GM23338 (cell line): ENCODE measurements around the gene MYLK. TPM values are rescaled to one million over a fixed set of nuclear protein-coding genes. Genes with fewer than 3 reads are reported as not detected.

Experiments
- ATAC-seq: fragments of 200-7000 bp; cut with Tn5 transposase; 3 replicates; pipeline ENCODE4 v1.9.1; 2020
- DNase-seq: peaks from one replicate; pipeline ENCODE4 v3.0.0-alpha.2; 2015; ENCODE audit warnings: low spot score
- H2AFZ ChIP-seq: fragments of 200-600 bp; sonication (generic); 2 replicates; pipeline ENCODE4 v1.8.0; 2016; ENCODE audit warnings: antibody characterized with exemption, mild to moderate bottlenecking, moderate library complexity
- H3F3A ChIP-seq: fragments of 200-600 bp; sonication (generic); replicated peaks from 2 replicates; pipeline ENCODE4 v1.8.0; 2017; ENCODE audit warnings: antibody characterized with exemption, mixed run types, low read depth
- H3K27ac ChIP-seq: fragments of 200-600 bp; sonication (generic); 2 replicates; pipeline ENCODE4 v1.6.1; 2016; ENCODE audit warnings: low read depth
- H3K27me3 ChIP-seq: fragments of 200-600 bp; sonication (generic); 2 replicates; pipeline ENCODE4 v1.8.0; 2016; ENCODE audit warnings: mild to moderate bottlenecking, mixed run types, moderate library complexity; ENCODE audit not compliant: insufficient read depth
- H3K36me3 ChIP-seq: fragments of 200-600 bp; sonication (generic); 2 replicates; pipeline ENCODE4 v1.8.0; 2016; ENCODE audit warnings: mild to moderate bottlenecking; ENCODE audit not compliant: insufficient read depth
- H3K4me1 ChIP-seq: fragments of 200-600 bp; sonication (generic); 2 replicates; pipeline ENCODE4 v1.8.0; 2016; ENCODE audit warnings: mild to moderate bottlenecking, moderate library complexity; ENCODE audit not compliant: insufficient read depth
- H3K4me2 ChIP-seq: fragments of 200-600 bp; sonication (generic); 2 replicates; pipeline ENCODE4 v1.7.1; 2017; ENCODE audit warnings: mixed run types
- H3K4me3 ChIP-seq: fragments of 200-600 bp; sonication (generic); 2 replicates; pipeline ENCODE4 v1.6.1; 2016; ENCODE audit warnings: mixed run types
- H3K79me2 ChIP-seq: fragments of 200-600 bp; sonication (generic); replicated peaks from 2 replicates; pipeline ENCODE4 v1.8.0; 2017; ENCODE audit warnings: mild to moderate bottlenecking; ENCODE audit not compliant: insufficient read depth
- H3K9me2 ChIP-seq: fragments of 200-600 bp; sonication (generic); 2 replicates; pipeline ENCODE4 v1.8.0; 2017; ENCODE audit not compliant: insufficient read depth
- H4K20me1 ChIP-seq: fragments of 200-600 bp; sonication (generic); replicated peaks from 2 replicates; pipeline ENCODE4 v1.8.0; 2017; ENCODE audit warnings: mild to moderate bottlenecking; ENCODE audit not compliant: insufficient read depth
- H3K27ac Mint-ChIP-seq: 2 replicates; pipeline ENCODE4 v1.8.0; 2020; ENCODE audit warnings: inconsistent platforms, mild to moderate bottlenecking, moderate library complexity, mixed read lengths
- H3K27me3 Mint-ChIP-seq: 3 replicates; pipeline ENCODE4 v1.8.0; 2022; ENCODE audit warnings: low read depth, mild to moderate bottlenecking, moderate library complexity, mixed read lengths, inconsistent platforms; ENCODE audit not compliant: insufficient read depth, poor library complexity
- H3K36me3 Mint-ChIP-seq: 3 replicates; pipeline ENCODE4 v1.8.0; 2021; ENCODE audit warnings: low read depth, mild to moderate bottlenecking, inconsistent platforms, moderate library complexity, mixed read lengths
- H3K4me1 Mint-ChIP-seq: 3 replicates; pipeline ENCODE4 v1.8.0; 2020; ENCODE audit warnings: mild to moderate bottlenecking, inconsistent platforms, mixed read lengths
- H3K4me3 Mint-ChIP-seq: 3 replicates; pipeline ENCODE4 v1.8.0; 2021; ENCODE audit warnings: moderate library complexity, mild to moderate bottlenecking, inconsistent platforms, mixed read lengths
- H3K9me3 Mint-ChIP-seq: 3 replicates; pipeline ENCODE4 v1.8.0; 2020; ENCODE audit warnings: moderate library complexity, mild to moderate bottlenecking, inconsistent platforms, mixed read lengths
- CREB1 ChIP-seq: fragments of 250-450 bp; sonication (Bioruptor Pico); IDR thresholded peaks from 2 replicates; pipeline ENCODE4 v1.5.0; 2020; ENCODE audit warnings: low read depth, mild to moderate bottlenecking, moderate library complexity
- CTCF ChIP-seq, 2 experiments: fragments of 200-600 bp in 1 of 2; sonication (generic) in 1 of 2; conservative IDR thresholded peaks; 2 replicates each; pipeline versions ENCODE4 v1.5.1 to v1.6.1; 2016 to 2017; ENCODE audit warnings: antibody characterized with exemption in 2 of 2, low read depth in 2 of 2, mild to moderate bottlenecking in 2 of 2, moderate library complexity in 1 of 2
- EZH2 ChIP-seq: fragments of 200-600 bp; sonication (generic); IDR thresholded peaks from one replicate; pipeline ENCODE4 v1.8.0; 2017; ENCODE audit warnings: antibody characterized with exemption, mild to moderate bottlenecking, low read depth; ENCODE audit not compliant: unreplicated experiment
- EZH2phosphoT487 ChIP-seq: fragments of 200-600 bp; sonication (generic); IDR thresholded peaks from one replicate; pipeline ENCODE4 v1.8.1; 2018; ENCODE audit warnings: antibody characterized with exemption; ENCODE audit not compliant: unreplicated experiment
- JUNB ChIP-seq: IDR thresholded peaks from one replicate; pipeline ENCODE4 v1.6.1; 2016; ENCODE audit warnings: antibody characterized with exemption; ENCODE audit not compliant: unreplicated experiment
- NANOG ChIP-seq: IDR thresholded peaks from 2 replicates; pipeline ENCODE4 v1.6.1; 2016; ENCODE audit warnings: antibody characterized with exemption, borderline replicate concordance
- POLR2AphosphoS5 ChIP-seq: IDR thresholded peaks from 2 replicates; pipeline ENCODE4 v1.6.1; 2016; ENCODE audit warnings: antibody characterized with exemption, low read depth
- REST ChIP-seq: IDR thresholded peaks from one replicate; pipeline ENCODE4 v1.6.1; 2018; ENCODE audit warnings: antibody characterized with exemption; ENCODE audit not compliant: unreplicated experiment
- STAT1 ChIP-seq: IDR thresholded peaks from one replicate; pipeline ENCODE4 v1.6.1; 2016; ENCODE audit warnings: antibody characterized with exemption; ENCODE audit not compliant: unreplicated experiment
- ZNF114 ChIP-seq: fragments of 250-450 bp; sonication (Bioruptor Pico); IDR thresholded peaks from 2 replicates; pipeline ENCODE4 v1.5.0; 2020; ENCODE audit warnings: mild to moderate bottlenecking, moderate library complexity
- ZNF331 ChIP-seq: fragments of 250-450 bp; sonication (Bioruptor Pico); IDR thresholded peaks from 2 replicates; pipeline ENCODE4 v1.5.0; 2020; ENCODE audit warnings: low read depth, mild to moderate bottlenecking, moderate library complexity
- ZNF462 ChIP-seq: fragments of 250-450 bp; sonication (Bioruptor Pico); IDR thresholded peaks from 2 replicates; pipeline ENCODE4 v1.5.0; 2020; ENCODE audit warnings: mild to moderate bottlenecking, moderate library complexity
- polyA plus RNA-seq: library from polyadenylated mRNA; unstranded; fragments of >200 nt; fragmentation: Nextera tagmentation; extraction: Ambion mirVana; gene quantifications from 2 replicates; pipeline ENCODE4 v1.2.1, GENCODE V29; 2016
- total RNA-seq: library from RNA; depleted of rRNA; stranded (reverse); fragments of >200 nt; shearing (Covaris generic); gene quantifications from 2 replicates; pipeline ENCODE4 v1.2.3, GENCODE V29; 2014
- TF ChIP-seq, protein P1 (sequence below): IDR thresholded peaks from 2 replicates; pipeline ENCODE4 v1.6.1; 2016; ENCODE audit warnings: antibody characterized with exemption

The MYLK gene
- total and polyA plus RNA-seq, 2 experiments from 2014 or later = 11.5 to 17.9 TPM

- Histone ChIP-seq H2AFZ (no peak overlapping the region), H3K4me3 (no peak overlapping the region), H4K20me1 (no peaks in the 10 kb centered on the region), H3K27ac (no peak overlapping the region), H3K9me2 (no peaks in the 10 kb centered on the region), H3K4me1 (no peaks in the 10 kb centered on the region), H3K4me2 (no peak overlapping the region), H3K36me3 (no peaks in the 10 kb centered on the region), H3K79me2 (no peaks in the 10 kb centered on the region), H3F3A (no peaks in the 10 kb centered on the region), H3K27me3 (no peaks in the 10 kb centered on the region)
- ATAC-seq = no peak
- no peak for DNase-seq
- no peak for TF ChIP-seq REST
- TF ChIP-seq ZNF114 = no peak
- TF ChIP-seq, protein P1, sequence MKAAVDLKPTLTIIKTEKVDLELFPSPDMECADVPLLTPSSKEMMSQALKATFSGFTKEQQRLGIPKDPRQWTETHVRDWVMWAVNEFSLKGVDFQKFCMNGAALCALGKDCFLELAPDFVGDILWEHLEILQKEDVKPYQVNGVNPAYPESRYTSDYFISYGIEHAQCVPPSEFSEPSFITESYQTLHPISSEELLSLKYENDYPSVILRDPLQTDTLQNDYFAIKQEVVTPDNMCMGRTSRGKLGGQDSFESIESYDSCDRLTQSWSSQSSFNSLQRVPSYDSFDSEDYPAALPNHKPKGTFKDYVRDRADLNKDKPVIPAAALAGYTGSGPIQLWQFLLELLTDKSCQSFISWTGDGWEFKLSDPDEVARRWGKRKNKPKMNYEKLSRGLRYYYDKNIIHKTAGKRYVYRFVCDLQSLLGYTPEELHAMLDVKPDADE = no peak
- no peak for TF ChIP-seq EZH2
- TF ChIP-seq POLR2AphosphoS5 = no peak
- no peak for TF ChIP-seq CREB1 (CRISPR knock-in tag)
- no peak for TF ChIP-seq NANOG
- no peak for TF ChIP-seq ZNF331 (CRISPR knock-in tag)
- TF ChIP-seq STAT1 = no peak
- no peak for TF ChIP-seq CTCF (conservative IDR thresholded peaks at IDR 0.05; ENCODE audit: low read depth in 2 of 2)
- TF ChIP-seq ZNF462 (CRISPR knock-in tag) = no peak
- TF ChIP-seq EZH2phosphoT487 = no peak
- no peak for TF ChIP-seq JUNB
- no peak overlapping the region for H3K4me3 Mint-ChIP-seq
- H3K27me3 Mint-ChIP-seq = peaks cover 2% of the 10 kb centered on the region
- 0 out of 3 replicates have a peak, but pooled peaks cover 5% of the 10 kb centered on the region for H3K36me3 Mint-ChIP-seq
- H3K9me3 Mint-ChIP-seq = no peaks in the 10 kb centered on the region
- H3K4me1 Mint-ChIP-seq = peaks cover 14% of the 10 kb centered on the region; the same call in 2 of the 3 replicates
- H3K27ac Mint-ChIP-seq = no peak overlapping the region
Observed at GRCh38 chr3:123711356-123711755, 172.8 kb downstream of the MYLK start.
